ENCODE results near the gene TANK. TPM values are rescaled to one million over a fixed set of nuclear protein-coding genes. Genes with fewer than 3 reads are reported as not detected.
A peak's percentile ranks its signal among the peaks of the same experiment; 100 is the strongest.

Gene TANK
- total RNA-seq, 8 experiments from 2014 or later: 28.8 to 87.5 (median 58.3) TPM

DNA sequence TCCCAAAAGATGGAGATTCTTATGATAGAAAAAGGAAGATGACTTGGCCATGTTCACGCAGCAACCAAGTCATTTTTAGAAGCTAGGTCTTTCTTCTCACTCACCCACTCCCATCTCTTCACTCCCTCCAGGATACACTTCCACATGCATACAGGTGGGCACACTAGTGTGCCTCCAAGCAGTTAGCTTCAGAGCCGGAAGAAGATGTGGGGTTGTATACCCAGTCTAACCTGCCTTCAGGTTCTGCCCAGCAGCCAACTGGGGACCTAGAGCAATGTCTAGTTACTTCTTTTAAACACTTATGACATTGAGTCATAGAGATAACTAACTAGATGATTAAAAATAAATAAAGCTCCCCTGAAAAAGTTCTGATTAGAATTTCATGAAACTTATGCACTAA lies 21.8 kb upstream of the TANK start:
- 83 to 100% (median 100%) methylated on average over 1 of the region's 2 CpGs; no CpG with 5 or more reads in 5 of the 10 experiments for WGBS, 10 experiments
- in situ Hi-C loops (cut with MboI; ENCODE audit: low pct_unique_long_range_greater_than_20kb in 2 of 9, low sequenced_read_pairs in 9 of 9, unreplicated experiment in 9 of 9): no loop called here
- H3K4me3 ChIP-seq: no peak overlapping the region
- H3K27ac ChIP-seq: no peak overlapping the region
- ATAC-seq (replicated peaks in 6 of 8): no peak
- no peaks in the 10 kb centered on the region for H3K4me1 ChIP-seq (replicated peaks in 1 of 2)

DNA sequence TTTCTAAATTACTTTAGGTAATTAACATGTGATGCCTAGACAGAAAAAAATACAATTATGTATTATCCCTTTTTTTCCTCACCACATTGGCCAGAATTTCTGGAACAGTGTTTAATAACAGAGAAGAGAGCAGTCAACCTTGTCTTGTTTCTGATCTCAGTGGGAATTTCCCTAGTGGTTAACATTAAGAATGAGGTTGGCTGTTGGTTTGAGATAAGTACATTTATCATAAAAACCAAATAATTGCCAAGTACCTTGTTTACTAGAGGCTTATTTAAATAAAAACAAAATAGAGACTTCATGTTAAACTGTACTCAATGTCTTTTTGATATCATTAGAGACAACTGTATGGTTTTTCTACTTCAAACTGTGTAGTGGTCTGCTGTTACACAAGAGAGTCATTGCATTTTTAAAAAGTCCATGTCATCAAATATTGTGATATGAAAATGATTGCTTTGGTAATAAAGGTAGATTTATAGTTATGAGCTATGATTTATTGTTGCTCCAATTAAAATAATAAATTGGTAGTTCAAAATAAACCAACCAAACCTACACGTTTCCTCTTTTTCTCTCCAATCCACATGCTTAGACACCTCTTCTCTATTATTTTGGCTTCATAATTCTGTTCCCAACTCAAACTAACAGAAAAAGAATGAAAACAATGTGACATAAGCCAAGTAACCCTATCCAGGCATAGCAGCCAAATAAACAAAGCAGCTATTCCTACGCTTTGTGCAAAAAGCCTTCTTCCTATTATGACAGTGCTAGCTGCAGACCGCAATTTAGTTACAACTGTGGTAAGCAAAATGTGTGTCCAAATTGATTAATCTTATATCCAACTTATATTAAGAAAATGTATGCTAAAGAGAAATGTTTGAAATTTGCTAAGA lies 20.9 kb upstream of the TANK start:
- WGBS, 10 experiments: 24 to 96% (median 74%) methylated on average over 2 to 3 of the region's 3 CpGs; no CpG with 5 or more reads in 1 of the 10 experiments
- Histone ChIP-seq H3K4me1 (replicated peaks in 1 of 2) (no peaks in the 10 kb centered on the region), H3K4me3 (no peak overlapping the region), H3K27ac (no peak overlapping the region)
- in situ Hi-C loops (cut with MboI; ENCODE audit: low pct_unique_long_range_greater_than_20kb in 2 of 9, low sequenced_read_pairs in 9 of 9, unreplicated experiment in 9 of 9): no loop called here
- no peak for ATAC-seq (replicated peaks in 6 of 8)

DNA sequence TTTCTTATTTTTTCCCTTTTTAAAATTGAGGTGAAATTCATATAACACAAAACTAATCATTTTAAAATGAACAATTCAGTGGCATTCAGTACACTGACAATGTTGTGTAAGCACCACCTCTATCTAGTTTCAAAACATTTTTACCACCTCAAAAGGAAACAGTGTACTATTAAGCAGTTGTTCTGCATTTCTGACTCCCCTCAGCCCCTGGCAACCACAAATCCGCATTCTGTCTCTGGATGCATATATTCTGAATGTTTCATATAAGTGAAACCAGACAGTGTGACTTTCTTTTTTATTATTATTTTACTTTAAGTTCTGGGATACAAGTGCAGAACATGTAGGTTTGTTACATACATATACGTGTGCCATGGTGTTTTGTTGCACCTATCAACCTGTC lies 19.2 kb upstream of the TANK start:
- Histone ChIP-seq H3K27ac (no peak overlapping the region), H3K4me1 (replicated peaks in 1 of 2) (no peaks in the 10 kb centered on the region), H3K4me3 (no peak overlapping the region)
- in situ Hi-C loops (cut with MboI; ENCODE audit: low pct_unique_long_range_greater_than_20kb in 2 of 9, low sequenced_read_pairs in 9 of 9, unreplicated experiment in 9 of 9): no loop called here
- ATAC-seq (replicated peaks in 6 of 8): peak in 2 of 8 experiments; percentile 34 to 51
- WGBS, 10 experiments: 0 to 100% (median 84%) methylated on average over 1 to 2 of the region's 2 CpGs; no CpG with 5 or more reads in 2 of the 10 experiments

DNA sequence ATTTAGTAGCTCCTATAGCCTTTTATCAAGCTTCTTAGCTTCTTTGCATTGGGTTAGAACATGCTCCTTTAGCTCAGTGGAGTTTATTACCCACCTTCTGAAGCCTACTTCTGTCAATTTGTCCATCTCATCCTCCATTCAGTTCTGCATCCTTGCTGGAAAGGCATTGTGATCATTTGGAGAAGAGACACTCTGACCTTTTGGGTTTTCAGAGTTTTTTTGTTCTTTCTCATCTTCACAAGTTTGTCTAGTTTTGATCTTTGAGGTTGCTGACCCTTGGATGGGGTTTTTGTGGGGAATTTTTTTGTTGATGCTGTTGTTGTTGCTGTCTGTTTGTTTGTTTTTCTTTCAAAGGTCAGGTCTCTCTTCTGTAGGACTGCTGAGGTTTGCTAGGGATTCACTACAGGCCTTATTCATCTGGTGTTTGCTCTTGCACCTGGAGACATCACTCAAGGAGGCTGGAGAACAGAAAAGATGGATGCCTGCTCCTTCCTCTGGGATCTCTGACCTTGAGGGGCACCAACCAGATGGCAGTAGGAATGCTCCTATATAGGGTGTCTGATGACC lies 13.9 kb upstream of the TANK start:
- no peak for ATAC-seq (replicated peaks in 6 of 8)
- in situ Hi-C loops (cut with MboI; ENCODE audit: low pct_unique_long_range_greater_than_20kb in 2 of 9, low sequenced_read_pairs in 9 of 9, unreplicated experiment in 9 of 9): no loop called here
- no peak overlapping the region for H3K4me3 ChIP-seq
- H3K27ac ChIP-seq: no peak overlapping the region
- no peaks in the 10 kb centered on the region for H3K4me1 ChIP-seq (replicated peaks in 1 of 2)

DNA sequence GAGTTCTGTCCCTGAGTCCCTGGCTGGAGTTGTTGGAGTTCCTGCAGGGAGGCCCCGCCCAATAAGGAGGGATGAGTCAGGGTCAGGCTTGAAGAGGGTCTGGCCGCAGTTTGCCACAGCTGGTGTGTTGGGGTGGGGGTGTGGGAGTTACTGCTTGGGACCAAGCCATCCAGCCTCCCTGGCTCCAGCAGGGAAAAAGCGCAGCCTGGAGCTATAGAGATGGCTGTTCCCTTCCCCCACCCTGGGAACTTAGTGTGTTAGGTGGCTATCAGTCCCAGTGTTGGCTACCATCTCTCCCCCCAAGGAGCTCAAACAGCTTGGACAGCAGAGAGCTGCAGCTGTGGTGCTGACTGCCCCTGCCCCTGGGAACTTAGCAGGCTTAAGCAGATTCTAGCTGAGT lies 13.2 kb upstream of the TANK start:
- Histone ChIP-seq H3K4me3 (no peak overlapping the region), H3K27ac (no peak overlapping the region), H3K4me1 (replicated peaks in 1 of 2) (no peaks in the 10 kb centered on the region)
- 79 to 100% (median 80%) methylated on average over 1 to 2 of the region's 3 CpGs; no CpG with 5 or more reads in 7 of the 10 experiments for WGBS, 10 experiments
- ATAC-seq (replicated peaks in 6 of 8): peak in 1 of 8 experiments; percentile 75
- in situ Hi-C loops (cut with MboI; ENCODE audit: low pct_unique_long_range_greater_than_20kb in 2 of 9, low sequenced_read_pairs in 9 of 9, unreplicated experiment in 9 of 9): no loop called here

DNA sequence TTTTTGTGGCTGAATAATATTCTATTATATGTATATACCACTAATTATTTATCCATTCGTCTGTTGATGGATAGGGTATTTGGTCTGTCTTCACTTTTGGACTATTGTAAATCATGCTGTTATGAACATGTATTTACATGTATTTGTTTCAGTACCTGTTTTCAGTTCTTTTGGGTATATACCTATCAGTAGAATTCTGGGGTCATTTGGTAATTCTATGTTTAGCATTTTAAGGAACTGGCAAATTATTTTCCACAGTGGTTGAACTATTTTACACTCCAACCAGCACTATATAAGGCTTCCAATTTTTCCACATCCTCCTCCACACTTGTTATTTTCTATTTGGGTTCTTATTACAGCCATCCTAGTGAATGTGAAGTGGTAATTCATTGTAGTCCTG lies 12.4 kb upstream of the TANK start:
- no peaks in the 10 kb centered on the region for H3K4me1 ChIP-seq (replicated peaks in 1 of 2)
- 60 to 100% (median 83%) methylated on average over 1 of the region's 1 CpG; no CpG with 5 or more reads in 1 of the 10 experiments for WGBS, 10 experiments
- no peak overlapping the region for H3K4me3 ChIP-seq
- no peak overlapping the region for H3K27ac ChIP-seq
- no peak for ATAC-seq (replicated peaks in 6 of 8)
- in situ Hi-C loops (cut with MboI; ENCODE audit: low pct_unique_long_range_greater_than_20kb in 2 of 9, low sequenced_read_pairs in 9 of 9, unreplicated experiment in 9 of 9): no loop called here

DNA sequence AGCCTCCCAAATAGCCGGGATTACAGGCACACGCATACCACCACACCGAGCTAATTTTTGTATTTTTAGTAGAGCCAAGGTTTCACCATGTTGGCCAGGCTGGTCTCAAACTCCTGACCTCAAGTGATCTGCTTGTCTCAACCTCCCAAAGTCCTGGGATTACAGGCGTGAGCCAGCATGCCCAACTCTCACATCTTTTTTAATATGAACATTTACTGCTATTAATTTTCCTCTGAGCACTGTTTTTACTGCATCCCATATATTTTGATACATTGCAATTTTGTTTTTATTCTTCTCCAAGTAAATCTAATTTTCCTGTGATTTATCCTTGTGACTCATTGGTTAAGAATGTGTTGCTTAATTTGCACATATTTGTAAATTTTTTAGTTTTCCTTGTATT lies 9.5 kb upstream of the TANK start:
- no peak for ATAC-seq (replicated peaks in 6 of 8)
- WGBS, 10 experiments: 63 to 100% (median 92%) methylated on average over 3 to 4 of the region's 4 CpGs; no CpG with 5 or more reads in 1 of the 10 experiments
- Histone ChIP-seq H3K4me3 (no peak overlapping the region), H3K27ac (no peak overlapping the region), H3K4me1 (replicated peaks in 1 of 2) (no peaks in the 10 kb centered on the region)
- in situ Hi-C loops (cut with MboI; ENCODE audit: low pct_unique_long_range_greater_than_20kb in 2 of 9, low sequenced_read_pairs in 9 of 9, unreplicated experiment in 9 of 9): no loop called here

DNA sequence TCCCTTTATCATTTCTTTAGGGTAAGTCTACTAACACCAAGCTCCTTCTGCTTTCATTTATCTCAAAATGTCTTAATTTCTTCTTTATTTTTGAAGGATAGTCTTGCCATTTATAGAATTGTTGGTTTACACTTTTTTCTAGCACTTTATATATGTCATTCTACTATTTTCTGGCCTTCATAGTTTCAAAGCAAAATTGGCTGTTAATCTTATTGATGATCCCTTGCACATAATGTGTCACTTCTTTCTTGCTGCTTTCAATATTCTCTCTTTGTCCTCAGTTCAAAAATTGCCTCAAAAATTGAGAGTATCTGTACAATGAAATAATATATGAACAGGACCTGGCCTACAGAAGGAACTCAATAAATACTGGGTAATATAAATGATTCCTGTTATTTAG lies 7.9 kb upstream of the TANK start:
- no peak for ATAC-seq (replicated peaks in 6 of 8)
- H3K27ac ChIP-seq: no peak overlapping the region
- no peaks in the 10 kb centered on the region for H3K4me1 ChIP-seq (replicated peaks in 1 of 2)
- H3K4me3 ChIP-seq: no peak overlapping the region
- in situ Hi-C loops (cut with MboI; ENCODE audit: low pct_unique_long_range_greater_than_20kb in 2 of 9, low sequenced_read_pairs in 9 of 9, unreplicated experiment in 9 of 9): no loop called here

DNA sequence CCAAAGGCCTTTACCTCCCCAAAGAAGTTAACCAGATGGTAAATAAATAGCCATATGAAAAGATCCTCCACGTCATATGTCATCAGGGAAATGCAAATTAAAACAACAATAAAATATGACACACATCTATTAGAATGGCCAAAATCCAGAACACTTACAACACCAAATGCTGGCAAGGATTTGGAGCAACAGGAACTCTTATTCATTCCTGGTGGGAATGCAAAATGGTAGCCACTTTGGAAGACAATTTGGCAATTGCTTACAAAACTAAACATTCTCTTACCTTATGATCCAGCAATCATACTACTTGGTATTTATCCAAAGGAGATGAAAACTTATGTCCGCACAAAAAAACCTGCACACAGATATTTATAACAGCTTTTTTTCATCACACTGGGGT lies 1.3 kb upstream of the TANK start:
- Histone ChIP-seq H3K4me3 (no peak overlapping the region), H3K4me1 (replicated peaks in 1 of 2) (peaks cover 3 to 14% of the 10 kb centered on the region in 2 donors), H3K27ac (no peak overlapping the region)
- ATAC-seq (replicated peaks in 6 of 8): no peak
- WGBS, 10 experiments: 60 to 100% (median 89%) methylated on average over 1 to 2 of the region's 2 CpGs
- in situ Hi-C loops (cut with MboI; ENCODE audit: low pct_unique_long_range_greater_than_20kb in 2 of 9, low sequenced_read_pairs in 9 of 9, unreplicated experiment in 9 of 9): no loop called here

DNA sequence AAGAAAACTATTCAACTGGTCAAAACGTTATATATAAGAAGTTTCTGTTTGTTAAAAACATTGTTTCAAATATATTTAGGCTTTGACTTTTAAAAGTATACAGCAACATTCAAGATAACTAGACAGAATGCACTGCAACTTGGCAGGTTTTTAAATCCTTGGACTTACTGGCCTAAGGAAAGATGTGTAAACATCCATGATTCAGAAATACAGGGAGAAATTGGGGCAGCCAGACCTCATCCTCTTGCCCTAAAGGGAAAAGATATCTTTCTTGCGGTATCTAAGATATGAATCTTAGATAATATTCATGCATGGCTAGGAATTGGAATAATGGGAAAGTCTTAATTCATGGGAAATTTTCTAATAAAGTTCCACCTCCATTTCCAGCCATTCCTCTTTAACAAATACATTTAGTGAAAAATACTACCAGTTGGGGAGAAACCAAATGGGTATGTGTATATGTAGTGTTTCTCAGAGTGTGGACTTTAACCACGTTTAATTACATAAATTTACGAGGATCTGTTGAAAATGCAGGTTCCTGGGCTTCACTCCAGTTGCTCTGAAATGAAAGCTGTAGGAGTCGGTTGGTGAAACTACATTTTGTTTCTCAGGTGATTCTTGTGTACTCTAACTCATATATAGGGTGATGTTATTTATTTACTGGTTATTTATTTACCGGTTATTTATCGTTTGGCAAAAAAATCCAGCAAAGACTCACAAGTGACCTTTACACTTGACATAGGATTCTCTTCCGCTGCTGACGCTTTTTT lies 587 bp upstream of the TANK start:
- WGBS, 10 experiments: 14 to 100% (median 32%) methylated on average over 1 to 9 of the region's 9 CpGs
- peak overlapping the region; percentile 58 to 95 (median 75) for H3K4me3 ChIP-seq
- H3K27ac ChIP-seq: peak overlapping the region in 1 of 2 donors; percentile 41
- in situ Hi-C loops (cut with MboI; ENCODE audit: low pct_unique_long_range_greater_than_20kb in 2 of 9, low sequenced_read_pairs in 9 of 9, unreplicated experiment in 9 of 9): no loop called here
- peaks cover 3 to 14% of the 10 kb centered on the region in 2 donors for H3K4me1 ChIP-seq (replicated peaks in 1 of 2)
- ATAC-seq (replicated peaks in 6 of 8): no peak

DNA sequence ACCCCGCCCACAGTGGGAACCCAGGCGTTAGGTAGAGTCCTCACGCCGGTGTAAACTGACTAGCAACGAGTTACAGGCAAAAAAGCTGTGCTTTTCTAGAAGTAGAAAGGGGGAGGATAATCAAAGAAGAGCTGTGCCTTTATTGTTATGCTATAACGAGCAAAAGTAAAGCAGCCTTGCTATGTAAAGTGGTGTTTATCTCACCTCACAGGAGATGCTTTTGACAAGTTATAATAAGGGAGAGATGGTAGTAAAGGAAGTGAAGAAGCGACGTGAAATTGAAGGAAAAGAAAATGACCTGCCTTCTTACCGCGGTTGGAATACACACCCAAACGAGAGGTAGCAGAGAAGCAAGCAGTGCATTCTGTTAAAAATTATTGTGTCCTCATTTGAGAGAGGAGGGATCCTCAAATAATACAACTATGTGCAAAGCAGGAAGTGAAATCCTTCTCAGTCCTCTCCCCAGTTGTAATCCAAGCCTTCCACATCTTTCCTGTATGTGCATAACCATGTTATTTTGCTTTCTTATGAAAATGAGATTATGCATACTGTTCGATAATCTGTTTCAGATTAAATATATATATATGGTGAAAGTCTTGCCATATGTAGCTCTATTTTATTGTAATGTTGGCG lies 962 bp downstream of the TANK start:
- in situ Hi-C loops (cut with MboI; ENCODE audit: low pct_unique_long_range_greater_than_20kb in 2 of 9, low sequenced_read_pairs in 9 of 9, unreplicated experiment in 9 of 9): no loop called here
- WGBS, 10 experiments: 0 to 30% (median 2%) methylated on average over 2 to 13 of the region's 13 CpGs
- H3K4me3 ChIP-seq: peak overlapping the region; percentile 58 to 95 (median 75)
- ATAC-seq (replicated peaks in 6 of 8): peak in 1 of 8 experiments; percentile 1
- peak overlapping the region; percentile 64 to 82 for H3K27ac ChIP-seq
- H3K4me1 ChIP-seq (replicated peaks in 1 of 2): peaks cover 3 to 14% of the 10 kb centered on the region in 2 donors

DNA sequence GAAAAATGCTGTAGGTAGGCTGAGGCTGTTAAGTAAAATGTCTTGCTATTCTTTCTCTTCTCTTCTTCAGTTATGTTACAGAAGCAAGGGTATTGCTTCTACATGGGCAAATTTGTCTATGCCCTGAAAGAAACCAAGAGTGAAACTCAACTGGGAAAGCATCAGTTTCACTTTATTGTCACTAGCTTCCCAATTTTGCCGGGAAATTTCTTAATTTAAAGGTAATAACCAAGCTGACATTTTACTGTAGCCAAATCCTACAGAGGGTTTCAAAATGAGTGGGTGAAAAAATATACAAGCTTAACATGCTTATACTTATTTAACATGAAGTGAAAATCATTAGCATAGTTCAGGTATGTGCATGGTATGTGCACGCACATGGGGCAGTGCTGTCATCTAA lies 3.2 kb downstream of the TANK start:
- Histone ChIP-seq H3K27ac (no peak overlapping the region), H3K4me3 (no peak overlapping the region), H3K4me1 (replicated peaks in 1 of 2) (peaks cover 3 to 14% of the 10 kb centered on the region in 2 donors)
- 100% methylated on average over 1 to 2 of the region's 2 CpGs; no CpG with 5 or more reads in 3 of the 10 experiments for WGBS, 10 experiments
- ATAC-seq (replicated peaks in 6 of 8): no peak
- in situ Hi-C loops (cut with MboI; ENCODE audit: low pct_unique_long_range_greater_than_20kb in 2 of 9, low sequenced_read_pairs in 9 of 9, unreplicated experiment in 9 of 9): no loop called here

DNA sequence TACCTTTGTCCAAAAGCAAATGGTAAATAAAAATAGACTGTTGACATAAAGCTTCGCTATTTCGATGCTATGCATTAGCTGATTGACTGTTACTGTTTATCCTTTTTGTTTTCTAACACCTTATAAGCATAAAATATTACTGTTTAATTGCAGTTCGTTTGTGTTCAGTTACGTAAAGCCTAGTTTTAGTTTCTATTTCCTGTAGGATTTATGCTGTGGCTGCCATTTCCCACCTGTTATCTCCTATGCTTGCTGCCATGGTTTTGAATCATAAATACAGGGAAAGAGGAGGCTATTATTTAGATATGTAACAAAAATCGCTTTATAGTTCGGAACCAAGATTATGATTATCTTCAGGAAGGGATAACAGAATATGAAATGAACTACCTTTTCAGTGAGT lies 3.9 kb downstream of the TANK start:
- no peak overlapping the region for H3K4me3 ChIP-seq

More for the DNA sequence above, 3.9 kb downstream of the TANK start:
- in situ Hi-C loops (cut with MboI; ENCODE audit: low pct_unique_long_range_greater_than_20kb in 2 of 9, low sequenced_read_pairs in 9 of 9, unreplicated experiment in 9 of 9): no loop called here
- no peak overlapping the region for H3K27ac ChIP-seq
- no peak for ATAC-seq (replicated peaks in 6 of 8)
- 92 to 100% (median 100%) methylated on average over 1 to 6 of the region's 6 CpGs for WGBS, 10 experiments
- peaks cover 3 to 14% of the 10 kb centered on the region in 2 donors for H3K4me1 ChIP-seq (replicated peaks in 1 of 2)
